Astrocyte of the spinal cord (primary cell): Measurements from ENCODE around the gene GRHL3.

Experiments used
- DNase-seq: peaks from one replicate; pipeline ENCODE4 v3.0.0; 2011; ENCODE audit warnings: low read depth, low spot score
- H3K4me3 ChIP-seq: 2 replicates; pipeline ENCODE4 v1.5.1; 2011; ENCODE audit warnings: low read depth, mild to moderate bottlenecking, low read length, moderate library complexity
- in situ Hi-C: cut with HindIII; loops from 2 replicates; pipeline ENCODE4 v1.10.0; 2017; ENCODE audit warnings: low sequenced_read_pairs
- TF ChIP-seq, protein P1 (sequence below): IDR thresholded peaks from 2 replicates; pipeline ENCODE4 v1.5.1; 2012; ENCODE audit warnings: low read depth, mild to moderate bottlenecking, low read length, inconsistent platforms

Gene GRHL3

DNA sequence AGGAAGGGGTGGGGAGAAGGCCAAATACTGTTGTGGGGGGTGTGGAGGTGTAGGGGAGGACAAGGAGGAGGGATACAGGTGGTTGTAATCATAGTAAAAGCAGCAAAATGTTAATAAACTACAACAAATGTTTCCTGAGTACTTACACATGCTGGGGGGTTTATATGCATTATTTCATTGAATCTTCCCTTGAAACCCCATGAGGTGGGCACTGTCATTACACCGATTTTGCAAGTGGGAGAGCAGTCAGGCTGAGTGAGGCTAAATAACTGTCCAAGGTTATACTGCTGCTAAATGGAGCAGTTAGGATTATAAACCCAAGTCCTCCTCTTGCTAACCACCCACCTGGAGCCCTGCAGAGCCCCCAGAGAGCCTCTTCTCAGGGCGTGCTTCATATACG lies 14.4 kb upstream of the GRHL3 start:
- DNase-seq: no peak
- in situ Hi-C loops: no loop called here
- TF ChIP-seq, protein P1, sequence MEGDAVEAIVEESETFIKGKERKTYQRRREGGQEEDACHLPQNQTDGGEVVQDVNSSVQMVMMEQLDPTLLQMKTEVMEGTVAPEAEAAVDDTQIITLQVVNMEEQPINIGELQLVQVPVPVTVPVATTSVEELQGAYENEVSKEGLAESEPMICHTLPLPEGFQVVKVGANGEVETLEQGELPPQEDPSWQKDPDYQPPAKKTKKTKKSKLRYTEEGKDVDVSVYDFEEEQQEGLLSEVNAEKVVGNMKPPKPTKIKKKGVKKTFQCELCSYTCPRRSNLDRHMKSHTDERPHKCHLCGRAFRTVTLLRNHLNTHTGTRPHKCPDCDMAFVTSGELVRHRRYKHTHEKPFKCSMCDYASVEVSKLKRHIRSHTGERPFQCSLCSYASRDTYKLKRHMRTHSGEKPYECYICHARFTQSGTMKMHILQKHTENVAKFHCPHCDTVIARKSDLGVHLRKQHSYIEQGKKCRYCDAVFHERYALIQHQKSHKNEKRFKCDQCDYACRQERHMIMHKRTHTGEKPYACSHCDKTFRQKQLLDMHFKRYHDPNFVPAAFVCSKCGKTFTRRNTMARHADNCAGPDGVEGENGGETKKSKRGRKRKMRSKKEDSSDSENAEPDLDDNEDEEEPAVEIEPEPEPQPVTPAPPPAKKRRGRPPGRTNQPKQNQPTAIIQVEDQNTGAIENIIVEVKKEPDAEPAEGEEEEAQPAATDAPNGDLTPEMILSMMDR: peak; percentile 7

DNA sequence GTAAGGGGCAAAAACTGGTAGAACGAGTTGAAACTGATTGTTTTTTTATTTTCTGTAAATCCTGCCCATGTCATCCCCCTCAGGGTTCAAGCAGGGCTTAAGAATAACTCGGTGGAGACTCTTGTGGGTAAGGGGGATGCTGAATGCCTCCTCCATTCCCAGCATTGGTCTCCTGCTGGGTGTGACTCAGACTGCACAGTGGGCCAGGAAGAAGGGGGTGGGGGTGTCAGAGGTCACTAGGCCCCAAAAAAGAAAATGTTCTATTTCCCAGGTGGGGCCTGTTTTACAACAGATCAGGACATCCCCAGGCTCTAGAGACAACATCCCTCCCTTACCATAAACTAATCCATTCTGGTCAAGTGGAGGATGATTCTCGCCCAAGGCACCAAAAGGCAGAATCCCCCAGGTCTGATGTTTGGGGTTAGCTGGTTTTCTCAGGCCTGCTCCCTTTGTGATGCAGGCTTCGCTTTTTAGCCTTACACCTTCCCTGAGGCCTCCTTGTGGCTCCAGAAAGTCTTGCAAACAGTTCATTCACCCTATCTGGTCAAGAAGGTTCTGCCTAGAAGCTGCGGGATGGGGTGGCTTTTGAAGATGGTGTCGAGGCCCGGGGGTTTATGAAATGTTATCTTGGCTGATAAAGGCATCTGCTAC lies 10.7 kb upstream of the GRHL3 start:
- no peak overlapping the region for H3K4me3 ChIP-seq
- peak; percentile 32 for DNase-seq
- in situ Hi-C loops: no loop called here
- TF ChIP-seq, protein P1: peak; percentile 49

More for the DNA sequence above, 14.4 kb upstream of the GRHL3 start:
- no peak overlapping the region for H3K4me3 ChIP-seq

DNA sequence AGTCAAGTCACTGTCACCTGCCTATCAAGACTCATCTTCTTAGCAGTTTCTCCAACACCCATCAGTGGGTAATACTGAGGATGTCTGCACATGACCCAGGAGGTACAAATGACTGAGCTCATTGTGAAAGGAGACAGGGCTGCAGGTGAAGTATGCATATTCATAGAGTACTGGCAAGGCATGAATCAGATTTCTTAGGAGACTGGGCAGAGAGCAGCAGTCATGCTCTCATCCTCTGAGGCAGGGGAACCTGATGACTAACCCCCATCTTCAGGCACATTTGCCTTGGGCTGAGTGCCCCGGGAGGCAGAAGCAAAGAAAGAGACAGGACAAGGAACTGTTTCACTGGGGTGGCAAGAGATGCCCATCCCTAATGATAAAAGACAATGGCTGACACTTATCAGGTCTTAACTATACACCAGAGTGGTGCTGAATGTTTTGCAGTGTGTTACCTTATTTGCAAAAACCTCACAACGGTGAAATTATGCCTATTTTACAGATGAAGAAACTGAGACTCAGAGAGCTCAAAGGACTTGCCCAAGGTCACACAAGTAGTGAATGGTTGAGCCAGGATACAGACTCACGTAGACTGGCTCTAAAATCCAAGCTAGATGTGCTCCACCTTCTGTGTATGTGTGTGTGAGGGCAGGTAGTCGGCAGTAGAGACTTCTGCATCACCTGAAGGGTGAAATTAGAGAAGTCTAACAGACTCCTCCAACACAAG lies 9.2 kb upstream of the GRHL3 start:
- in situ Hi-C loops: no loop called here
- DNase-seq: peak; percentile 37
- TF ChIP-seq, protein P1: no peak
- no peak overlapping the region for H3K4me3 ChIP-seq

DNA sequence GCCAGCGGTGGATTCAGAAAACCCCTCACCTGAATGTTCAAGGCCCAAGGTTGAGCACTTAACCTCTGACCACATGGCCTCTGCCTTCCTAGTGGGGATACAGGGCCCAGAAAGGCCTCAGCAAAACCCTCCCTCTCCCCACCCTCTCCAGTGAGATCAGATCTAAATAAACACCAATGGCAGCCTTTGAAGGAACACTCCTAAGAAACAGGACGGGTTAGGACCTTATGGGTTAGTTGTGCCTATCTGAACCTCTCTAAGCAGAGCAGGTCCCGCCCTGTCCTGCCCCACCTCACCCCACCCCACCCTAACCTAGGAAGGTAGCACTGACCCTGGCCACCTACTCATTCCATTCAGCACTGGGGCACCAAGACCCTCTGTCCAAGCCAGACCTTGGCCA lies 7.9 kb upstream of the GRHL3 start:
- H3K4me3 ChIP-seq: no peak overlapping the region
- in situ Hi-C loops: no loop called here
- DNase-seq: no peak
- TF ChIP-seq, protein P1: no peak

DNA sequence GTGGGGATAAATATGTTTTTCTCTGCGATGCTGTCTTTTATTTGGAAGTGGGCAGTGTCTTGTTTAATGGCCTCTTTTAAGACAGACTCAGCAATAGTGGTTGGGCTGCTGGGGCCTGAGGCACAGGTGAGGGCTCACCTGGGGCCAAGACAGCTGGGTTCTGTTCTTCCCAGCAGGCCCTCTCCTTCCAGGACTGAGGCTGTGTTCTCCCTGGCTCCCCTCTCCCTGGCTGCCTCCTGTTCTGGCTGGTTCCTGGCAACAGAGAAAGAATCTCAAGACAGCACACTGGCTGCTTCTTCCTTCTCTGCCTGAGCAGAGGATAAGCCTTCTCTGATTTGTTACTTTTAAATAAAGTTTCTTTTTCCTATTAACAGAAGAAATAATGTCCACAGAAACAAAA lies 7.4 kb upstream of the GRHL3 start:
- no peak for DNase-seq
- TF ChIP-seq, protein P1: no peak
- H3K4me3 ChIP-seq: no peak overlapping the region
- in situ Hi-C loops: no loop called here

DNA sequence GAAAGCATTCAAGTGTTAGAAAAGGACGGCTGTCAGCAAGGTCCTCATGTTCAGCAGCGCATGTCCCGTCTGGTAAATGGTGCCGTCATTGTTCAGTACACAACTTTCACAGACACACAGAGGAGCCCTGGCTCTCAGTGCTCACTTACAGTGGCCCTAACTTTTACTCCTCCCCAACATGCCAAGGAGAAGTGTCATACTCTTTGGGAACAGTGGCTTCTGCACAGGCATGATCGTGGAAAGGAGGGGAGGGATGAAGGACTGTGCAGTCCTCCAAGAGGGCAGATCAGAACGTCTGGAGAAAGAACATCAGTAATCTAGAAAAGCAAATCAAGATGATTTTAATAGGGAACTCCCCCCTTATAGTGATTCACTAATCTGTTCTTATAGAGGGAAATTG lies 3.8 kb upstream of the GRHL3 start:
- in situ Hi-C loops: no loop called here
- TF ChIP-seq, protein P1: no peak
- no peak for DNase-seq
- no peak overlapping the region for H3K4me3 ChIP-seq
